Measurements from ENCODE around the gene SIDT2. TPM values are rescaled to one million over a fixed set of nuclear protein-coding genes. Genes with fewer than 3 reads are reported as not detected.
"Not testable (repeated sequence)": the region's sequence is repeated elsewhere in the genome, so short reads cannot be mapped to it uniquely, and the experiment has no call there.

Gene SIDT2
- total RNA-seq, 1 donor from 2014 or later, result 25.3 TPM

DNA sequence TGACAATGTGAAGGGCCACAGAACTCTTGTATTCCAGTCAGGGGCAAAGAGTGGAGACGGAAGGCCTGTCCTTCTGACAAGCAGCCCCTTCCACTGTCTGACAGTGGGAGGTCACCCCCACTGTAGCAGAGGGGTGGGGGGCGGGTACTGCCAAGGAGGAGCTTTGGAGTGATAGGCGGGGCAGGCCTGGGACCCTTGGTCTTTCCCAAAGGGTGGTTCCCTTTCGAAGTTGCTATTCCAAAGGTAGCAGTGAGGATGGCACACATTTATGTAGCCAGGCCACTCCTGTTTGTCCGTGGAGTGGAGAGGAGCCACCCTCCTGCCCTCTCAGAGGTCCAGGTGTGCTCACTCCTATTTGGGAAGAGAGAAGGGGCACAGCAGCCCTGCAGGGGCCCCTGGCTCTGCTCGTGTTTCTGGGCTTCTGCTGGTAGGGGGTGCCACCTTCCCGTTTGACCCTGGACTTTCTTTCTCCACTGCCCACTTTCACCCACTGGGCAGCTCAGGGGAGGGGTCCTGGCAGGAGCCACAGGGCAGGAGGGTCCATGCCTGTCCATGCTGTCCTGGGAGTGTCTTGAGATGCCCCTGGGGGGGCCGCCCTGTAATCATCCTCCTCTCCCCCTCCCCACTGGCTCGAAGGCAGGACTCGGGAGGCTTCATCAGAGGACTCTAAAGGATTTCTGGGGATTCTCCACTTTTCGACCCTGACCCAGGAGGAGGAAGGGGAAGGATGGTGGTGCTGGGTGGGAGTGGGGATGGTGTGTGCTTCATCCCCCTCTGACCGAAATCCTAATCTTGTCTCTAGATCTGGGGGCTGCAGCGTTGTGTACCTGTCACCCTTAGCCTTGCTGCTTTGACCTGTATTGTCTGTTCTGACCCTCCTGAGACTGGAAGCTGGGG lies 21.6 kb downstream of the SIDT2 start:
- DNase-seq (ENCODE audit: low spot score), result no peak
- intact Hi-C loops (cut with DNase I), result loop anchor here (1.0 kb wide), 1 partner anchor 17 kb away; no protein-coding TSS in a partner anchor

DNA sequence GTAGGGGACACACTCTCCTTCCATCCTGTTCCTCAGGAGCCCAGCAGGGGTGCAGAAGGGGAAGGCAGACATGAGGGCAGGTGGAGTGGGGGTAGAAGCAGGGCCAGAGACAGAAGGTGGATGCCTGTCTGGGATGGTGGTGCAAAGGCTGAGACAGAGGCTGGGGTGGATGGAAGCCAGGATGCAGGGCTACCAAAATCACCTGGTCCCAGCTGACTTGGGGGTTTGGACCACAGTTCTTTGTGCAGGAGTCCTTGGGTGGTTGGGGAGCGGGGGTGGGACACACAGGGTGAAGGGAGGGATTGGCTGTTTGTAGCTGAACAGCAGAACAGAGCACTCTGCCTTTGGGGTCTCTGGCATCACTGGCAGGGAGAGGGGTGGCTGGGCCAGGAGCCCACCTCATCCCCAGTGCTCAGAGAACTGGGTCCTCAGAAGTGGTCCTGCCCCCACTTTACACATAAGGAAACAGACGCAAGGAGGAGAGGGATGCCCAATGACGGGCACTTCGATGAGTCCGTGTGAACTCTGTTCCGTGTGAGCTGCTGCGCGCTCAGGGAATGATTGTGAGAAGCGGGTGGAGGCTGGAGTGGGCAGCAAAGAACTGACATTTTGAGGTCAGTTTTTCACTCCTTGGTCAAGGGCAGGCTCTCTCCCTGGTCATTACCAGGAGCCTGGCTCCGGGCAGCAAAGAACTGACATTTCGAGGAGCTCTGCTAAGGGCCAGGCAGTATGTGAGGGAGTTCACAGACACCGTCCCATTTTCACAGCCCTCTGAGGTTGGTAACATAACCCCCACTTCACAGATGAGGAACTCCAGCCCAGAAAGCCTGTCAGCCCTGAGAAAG lies 22.5 kb downstream of the SIDT2 start:
- no peak for DNase-seq (ENCODE audit: low spot score)

GRCh38 chr11:117201658-117202305 lies 23.2 kb downstream of the SIDT2 start:
- DNase-seq (ENCODE audit: low spot score), result no peak
- intact Hi-C loops (cut with DNase I), result no loop called here

More for the DNA sequence above, 22.5 kb downstream of the SIDT2 start:
- intact Hi-C loops (cut with DNase I), result no loop called here

DNA sequence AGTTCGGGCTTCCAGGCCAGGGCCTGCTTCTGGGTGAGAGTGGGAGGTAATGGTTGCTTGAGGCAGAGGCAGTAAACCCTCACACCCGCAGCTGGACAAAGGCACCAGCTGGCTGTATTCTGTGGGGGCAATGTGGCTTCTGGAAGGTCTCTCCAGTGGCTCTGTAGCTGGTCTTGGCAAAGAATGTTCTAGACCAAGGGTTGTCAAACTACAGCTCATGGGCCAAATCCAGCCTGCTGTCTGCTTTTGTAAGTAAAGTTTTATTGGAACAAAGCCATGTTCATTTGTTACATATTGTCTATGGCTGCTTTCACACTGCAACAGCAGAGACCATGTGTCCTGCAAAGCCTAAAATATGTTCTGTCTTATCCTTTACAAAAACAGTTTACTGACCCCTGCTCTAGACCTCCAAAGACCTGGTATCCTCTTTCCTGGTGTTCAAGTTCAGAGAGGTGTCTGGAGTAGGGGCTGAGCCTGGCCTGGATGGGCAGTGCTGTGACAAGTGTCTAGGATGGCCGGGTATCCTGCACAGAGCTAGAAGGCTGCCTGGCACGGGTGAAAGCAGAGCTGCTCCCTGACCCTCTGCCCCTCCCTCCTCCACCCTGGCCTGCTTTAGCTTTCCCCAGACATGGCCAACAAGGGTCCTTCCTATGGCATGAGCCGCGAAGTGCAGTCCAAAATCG lies 24.0 kb downstream of the SIDT2 start:
- DNase-seq (ENCODE audit: low spot score), result no peak
- intact Hi-C loops (cut with DNase I), result no loop called here

- DNase-seq (ENCODE audit: low spot score), result no peak
- intact Hi-C loops (cut with DNase I), result no loop called here
These were observed 24.5 kb downstream of the SIDT2 start for GRCh38 chr11:117203069-117203407.

DNA sequence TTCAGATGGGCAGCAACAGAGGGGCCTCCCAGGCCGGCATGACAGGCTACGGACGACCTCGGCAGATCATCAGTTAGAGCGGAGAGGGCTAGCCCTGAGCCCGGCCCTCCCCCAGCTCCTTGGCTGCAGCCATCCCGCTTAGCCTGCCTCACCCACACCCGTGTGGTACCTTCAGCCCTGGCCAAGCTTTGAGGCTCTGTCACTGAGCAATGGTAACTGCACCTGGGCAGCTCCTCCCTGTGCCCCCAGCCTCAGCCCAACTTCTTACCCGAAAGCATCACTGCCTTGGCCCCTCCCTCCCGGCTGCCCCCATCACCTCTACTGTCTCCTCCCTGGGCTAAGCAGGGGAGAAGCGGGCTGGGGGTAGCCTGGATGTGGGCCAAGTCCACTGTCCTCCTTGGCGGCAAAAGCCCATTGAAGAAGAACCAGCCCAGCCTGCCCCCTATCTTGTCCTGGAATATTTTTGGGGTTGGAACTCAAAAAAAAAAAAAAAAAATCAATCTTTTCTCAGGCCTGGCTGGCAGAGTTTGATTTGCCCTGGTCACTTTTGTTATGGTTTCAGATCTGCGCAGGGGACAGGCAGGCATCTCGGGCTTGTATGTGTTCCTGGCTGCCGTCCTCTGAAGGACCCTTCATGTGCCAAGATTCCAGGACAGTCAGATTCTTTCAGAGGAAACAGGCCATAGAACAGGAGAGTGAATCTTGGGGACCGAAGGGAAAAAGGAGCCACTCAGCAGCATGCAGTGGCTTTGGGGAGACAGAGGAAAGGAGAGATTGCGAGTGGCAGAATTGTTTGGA lies 25.9 kb downstream of the SIDT2 start:
- intact Hi-C loops (cut with DNase I), result no loop called here
- no peak for DNase-seq (ENCODE audit: low spot score)

DNA sequence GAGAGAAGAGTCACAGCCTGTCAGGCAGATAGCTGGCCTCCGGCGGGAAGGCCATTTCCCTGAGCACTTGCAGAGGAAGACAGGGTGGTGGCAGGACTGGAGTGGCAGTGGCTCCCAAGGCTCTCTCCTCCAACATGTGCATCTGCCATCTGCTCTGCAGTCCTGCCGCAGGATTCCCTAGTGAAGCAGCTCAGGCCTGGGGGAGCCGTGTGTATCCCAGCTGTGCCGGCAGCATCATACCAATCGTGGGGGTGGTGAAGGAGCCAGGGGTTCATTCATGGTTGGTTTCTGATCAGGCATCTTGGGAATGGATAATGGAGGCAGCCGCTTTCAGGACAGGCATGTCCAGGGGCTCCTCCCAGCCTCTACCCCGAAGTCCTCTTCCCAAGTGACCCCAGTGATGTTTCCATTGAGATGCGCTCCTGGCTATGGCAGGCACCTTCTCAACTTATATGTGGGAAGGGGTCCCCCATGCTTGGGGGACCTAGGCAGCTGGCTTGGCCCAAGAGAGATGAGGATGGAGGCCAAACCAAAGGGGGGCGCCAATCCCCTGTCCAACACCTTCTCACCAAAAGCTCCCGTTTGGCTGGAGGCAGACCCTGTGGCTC lies 26.8 kb downstream of the SIDT2 start:
- intact Hi-C loops (cut with DNase I), result no loop called here
- no peak for DNase-seq (ENCODE audit: low spot score)

- intact Hi-C loops (cut with DNase I); DNase-seq (ENCODE audit: low spot score): not testable (repeated sequence)
These were observed 27.6 kb downstream of the SIDT2 start for GRCh38 chr11:117206111-117206510.

GRCh38 chr11:117206859-117207258 lies 28.3 kb downstream of the SIDT2 start:
- intact Hi-C loops (cut with DNase I); DNase-seq (ENCODE audit: low spot score): not testable (repeated sequence)

- DNase-seq (ENCODE audit: low spot score); intact Hi-C loops (cut with DNase I): not testable (repeated sequence)
These were observed 28.9 kb downstream of the SIDT2 start for GRCh38 chr11:117207481-117207880.

DNA sequence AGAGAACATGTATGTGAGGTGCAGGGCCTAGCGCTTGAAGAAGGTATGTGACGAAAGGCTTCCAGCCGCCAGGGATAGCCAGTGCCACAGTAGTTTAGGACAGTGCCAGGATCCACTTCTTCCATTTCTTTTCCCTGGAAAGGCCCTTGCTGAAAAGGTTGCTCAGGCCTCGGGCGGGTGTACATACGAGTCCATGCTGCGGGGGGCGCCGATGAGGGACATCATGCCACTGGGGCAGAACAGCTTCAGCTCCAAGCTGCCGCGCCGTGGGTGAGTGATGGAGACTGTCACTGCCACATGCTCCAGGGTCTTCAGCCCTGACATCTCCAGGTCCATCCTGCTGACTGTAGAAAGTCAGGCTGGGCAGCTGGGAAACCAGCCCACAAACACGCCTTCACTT lies 30.2 kb downstream of the SIDT2 start:
- DNase-seq (ENCODE audit: low spot score); intact Hi-C loops (cut with DNase I): not testable (repeated sequence)

GRCh38 chr11:117209351-117210125 lies 31.0 kb downstream of the SIDT2 start:
- intact Hi-C loops (cut with DNase I), result not testable (repeated sequence)

GRCh38 chr11:117210620-117211019 lies 32.1 kb downstream of the SIDT2 start:
- intact Hi-C loops (cut with DNase I), result no loop called here
- no peak for DNase-seq (ENCODE audit: low spot score)

More at GRCh38 chr11:117209351-117210125, 31.0 kb downstream of the SIDT2 start:
- DNase-seq (ENCODE audit: low spot score), result not testable (repeated sequence)

DNA sequence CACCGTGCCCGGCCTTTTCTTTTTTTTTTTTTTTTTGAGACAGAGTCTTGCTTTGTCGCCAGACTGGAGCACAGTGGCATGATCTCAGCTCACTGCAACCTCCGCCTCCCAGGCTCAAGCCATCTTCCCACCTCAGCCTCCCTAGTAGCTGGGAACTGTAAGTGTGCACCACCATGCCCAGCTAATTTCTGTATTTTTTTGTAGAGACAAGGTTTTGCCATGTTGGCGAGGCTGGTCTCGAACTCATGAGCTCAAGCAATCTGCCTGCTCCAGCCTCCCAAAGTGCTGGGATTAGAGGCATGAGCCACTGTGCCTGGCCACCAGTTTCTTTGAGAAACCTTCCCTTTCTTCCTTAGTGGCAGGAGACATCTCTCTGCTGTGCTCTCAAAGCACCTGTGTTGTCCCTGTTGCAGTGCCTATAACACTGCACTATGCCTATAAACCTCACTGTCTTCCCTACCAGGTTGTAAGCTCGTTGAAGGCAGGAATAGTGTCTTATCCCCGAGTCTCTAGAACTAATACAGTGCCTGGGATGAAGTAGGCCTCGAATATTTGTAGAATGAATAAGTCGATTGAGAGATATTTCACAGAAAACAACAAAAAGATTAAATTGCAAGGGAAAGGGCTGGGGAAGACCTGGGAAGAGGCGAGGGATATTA lies 34.3 kb downstream of the SIDT2 start:
- no peak for DNase-seq (ENCODE audit: low spot score)
- intact Hi-C loops (cut with DNase I), result no loop called here

GRCh38 chr11:117214404-117215110 lies 36.0 kb downstream of the SIDT2 start:
- no peak for DNase-seq (ENCODE audit: low spot score)
- intact Hi-C loops (cut with DNase I), result no loop called here
